Epithelial cell of prostate (primary cell): ENCODE results near the gene NIPAL4.
"Not testable (repeated sequence)": the region's sequence is repeated elsewhere in the genome, so short reads cannot be mapped to it uniquely, and the experiment has no call there.

Experiments used
- DNase-seq: peaks from one replicate; pipeline ENCODE4 v3.0.0-alpha.2; 2011; ENCODE audit warnings: low read depth, low spot score
- H3K27ac ChIP-seq: fragments of 450-650 bp; 2 replicates; pipeline ENCODE4 v1.5.1; 2017; ENCODE audit warnings: mild to moderate bottlenecking

The NIPAL4 gene

DNA sequence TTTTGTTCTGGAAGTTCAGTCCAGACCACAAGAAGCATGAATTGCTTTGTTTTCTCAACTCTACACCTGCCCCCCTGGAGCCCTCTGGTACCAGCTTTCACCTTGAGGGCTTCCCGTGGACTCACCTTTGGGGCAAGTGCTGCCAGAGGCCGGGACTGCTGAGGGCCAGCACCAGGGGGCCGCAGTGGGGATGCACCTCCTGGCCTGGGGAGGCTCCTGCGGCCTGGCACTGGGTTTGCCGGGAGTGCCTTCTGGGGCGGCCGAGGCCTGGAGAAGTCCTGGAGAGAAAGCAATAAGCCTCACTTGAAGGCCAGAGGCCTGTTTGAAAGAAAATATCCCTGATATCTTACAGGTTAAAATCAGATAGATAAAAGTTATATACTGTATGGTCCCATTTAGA, 21.7 kb downstream of the NIPAL4 start:
- no peak for DNase-seq
- H3K27ac ChIP-seq = no peak overlapping the region

DNA sequence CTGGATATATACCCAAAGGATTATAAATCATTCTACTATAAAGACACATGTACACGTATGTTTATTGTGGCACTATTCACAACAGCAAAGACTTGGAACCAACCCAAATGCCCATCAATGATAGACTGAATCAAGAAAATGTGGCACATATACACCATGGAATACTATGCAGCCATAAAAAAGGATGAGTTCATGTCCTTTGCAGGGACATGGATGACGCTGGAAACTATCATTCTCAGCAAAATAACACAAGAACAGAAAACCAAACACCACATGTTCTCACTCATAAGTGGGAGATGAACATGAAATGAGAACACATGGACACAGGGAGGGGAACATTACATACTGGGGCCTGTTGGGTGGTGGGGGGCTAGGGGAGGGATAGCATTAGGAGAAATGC, 22.7 kb downstream of the NIPAL4 start:
- DNase-seq, H3K27ac ChIP-seq: not testable (repeated sequence)

DNA sequence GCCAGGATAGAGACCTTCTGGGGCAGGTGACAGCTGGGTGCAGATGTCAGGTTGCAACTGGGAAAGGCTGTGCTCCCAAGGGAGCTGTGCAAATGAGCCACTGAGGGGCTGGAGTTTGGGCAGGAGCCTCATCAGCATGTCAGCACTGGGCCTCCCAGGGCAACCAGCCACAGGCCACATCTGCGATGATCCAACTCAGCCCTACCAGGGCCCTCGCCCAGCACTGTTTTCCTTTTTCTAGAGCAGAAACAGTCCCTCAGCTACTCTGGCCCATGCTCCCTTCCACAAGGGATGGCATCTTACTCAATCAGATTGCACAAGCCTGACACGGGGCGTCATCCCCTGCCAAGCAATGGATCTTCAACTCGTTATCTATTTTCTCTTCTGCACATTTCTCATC, 24.8 kb downstream of the NIPAL4 start:
- DNase-seq = no peak
- no peak overlapping the region for H3K27ac ChIP-seq

DNA sequence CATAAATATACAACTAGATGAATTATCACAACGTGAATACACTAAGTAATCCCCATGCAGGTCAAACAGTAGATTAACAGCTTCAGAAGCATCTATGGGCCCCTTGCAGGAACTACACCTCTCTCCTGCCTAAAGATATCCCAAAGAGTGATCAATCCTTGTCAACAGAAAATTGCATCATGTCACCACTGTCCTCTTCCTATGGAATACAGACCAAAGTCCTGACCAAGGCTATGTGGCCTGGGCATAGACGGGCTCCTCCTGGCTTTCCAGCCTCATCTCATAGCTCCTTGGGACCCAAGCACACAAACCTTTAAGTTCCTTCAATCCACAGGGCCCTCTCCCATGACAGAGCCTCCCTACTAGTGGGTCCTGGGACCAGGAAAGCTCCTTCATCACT, 25.3 kb downstream of the NIPAL4 start:
- DNase-seq = no peak
- no peak overlapping the region for H3K27ac ChIP-seq

DNA sequence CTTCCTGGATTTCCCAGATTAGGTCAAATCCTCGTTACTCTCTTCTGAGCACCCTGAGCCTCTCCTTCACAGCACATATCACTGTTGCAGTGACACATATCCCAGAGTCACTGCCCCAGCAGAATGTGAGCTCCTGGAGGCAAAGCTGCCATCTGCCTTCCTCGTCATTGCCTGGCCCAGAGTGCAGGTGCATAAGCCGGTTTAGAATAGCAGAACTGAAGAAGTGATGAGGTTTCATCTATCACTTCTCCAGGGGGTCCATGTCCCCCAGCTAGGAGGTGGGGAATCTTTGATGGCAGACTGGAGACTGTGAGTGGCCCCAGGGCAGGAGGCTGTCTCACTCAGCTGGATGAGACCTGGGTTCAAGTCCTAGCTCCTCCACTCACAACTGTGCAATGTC, 25.8 kb downstream of the NIPAL4 start:
- no peak for DNase-seq
- no peak overlapping the region for H3K27ac ChIP-seq

DNA sequence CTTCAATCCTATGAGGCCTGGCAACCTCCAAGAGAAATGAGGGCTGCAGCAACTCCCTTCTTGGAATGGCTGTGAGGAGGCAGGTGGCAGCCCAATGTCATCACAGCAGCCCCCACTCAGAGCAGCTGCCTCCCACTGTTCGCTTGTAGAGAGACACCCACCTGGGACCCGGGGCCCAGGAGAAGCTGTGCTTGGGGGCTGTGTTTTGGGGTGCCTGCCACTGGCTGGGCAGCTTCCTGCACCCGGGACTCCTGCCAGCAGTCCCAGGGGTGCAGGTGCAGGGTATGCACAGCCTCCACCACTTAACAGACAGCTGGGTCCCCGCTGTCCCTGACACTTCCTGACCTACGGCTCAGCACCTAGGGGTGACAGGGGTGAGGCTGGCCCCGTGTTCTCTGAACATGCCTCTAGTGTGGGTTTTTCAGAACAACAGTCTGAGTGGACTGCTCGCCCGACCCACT, 26.2 kb downstream of the NIPAL4 start:
- H3K27ac ChIP-seq = no peak overlapping the region
- DNase-seq = no peak

DNA sequence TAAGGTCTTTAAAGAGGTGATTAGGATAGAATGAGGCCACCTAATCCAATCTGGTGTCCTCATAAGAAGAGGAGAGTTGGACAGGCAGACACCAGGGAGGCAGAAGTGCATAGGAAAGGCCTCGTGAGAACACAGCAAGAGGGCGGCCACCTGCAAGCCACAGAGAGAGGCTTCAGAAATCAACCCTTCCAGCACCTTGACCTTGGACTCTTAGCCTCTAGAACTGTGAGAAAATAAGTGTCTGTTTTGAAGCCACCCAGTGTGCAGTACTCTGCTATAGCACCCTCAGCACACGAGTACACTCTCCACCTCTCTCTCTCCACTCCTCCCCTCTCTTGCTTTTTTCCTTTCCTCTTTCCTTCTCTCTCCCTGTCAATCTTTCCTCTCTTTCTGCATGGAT, 26.8 kb downstream of the NIPAL4 start:
- no peak for DNase-seq
- no peak overlapping the region for H3K27ac ChIP-seq

DNA sequence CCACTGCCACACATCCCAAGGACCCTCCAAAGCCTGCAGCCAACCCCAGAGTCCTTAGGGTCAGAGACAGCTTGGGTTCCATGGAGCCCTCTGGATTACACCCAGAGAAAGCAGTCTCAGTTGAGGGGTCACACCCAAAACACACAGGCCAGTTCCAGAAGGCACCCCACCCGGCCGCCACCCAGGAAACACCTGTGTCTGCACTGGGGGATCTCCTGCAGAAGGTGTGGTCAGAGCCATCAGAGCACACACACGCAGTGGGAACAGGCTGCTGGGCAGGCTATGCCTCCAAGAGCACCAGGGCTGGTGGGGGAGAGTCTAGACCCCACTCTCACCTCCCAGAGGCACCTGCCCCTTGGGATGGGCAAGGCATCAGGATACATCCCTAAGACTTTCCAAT, 27.3 kb downstream of the NIPAL4 start:
- no peak overlapping the region for H3K27ac ChIP-seq
- DNase-seq = no peak

DNA sequence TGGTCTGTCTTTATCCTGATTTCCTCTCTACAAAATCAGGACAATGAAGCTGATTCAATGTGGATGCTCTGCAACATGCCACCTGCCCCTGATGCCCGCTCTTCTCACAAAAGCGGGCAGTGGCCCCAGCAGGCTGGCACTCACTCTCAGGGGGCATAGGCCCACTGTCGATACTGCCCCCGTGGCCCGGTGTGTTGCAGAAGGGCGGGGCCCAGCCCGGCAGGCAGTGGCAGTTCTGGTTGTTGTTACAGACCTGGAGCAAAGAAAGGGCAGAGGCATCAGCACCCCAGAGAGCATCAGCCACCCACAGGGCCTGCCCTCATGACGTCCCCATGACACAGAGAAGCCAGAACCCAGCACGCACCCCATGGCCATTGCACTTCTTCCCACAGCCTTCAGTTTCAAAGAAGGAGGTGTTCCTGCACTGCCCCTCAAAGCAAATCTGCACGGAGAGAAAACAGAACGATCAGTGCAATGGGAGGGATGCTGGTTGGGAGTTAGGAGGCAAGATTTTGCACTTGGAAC, 31.5 kb downstream of the NIPAL4 start:
- no peak for DNase-seq
- H3K27ac ChIP-seq = no peak overlapping the region

DNA sequence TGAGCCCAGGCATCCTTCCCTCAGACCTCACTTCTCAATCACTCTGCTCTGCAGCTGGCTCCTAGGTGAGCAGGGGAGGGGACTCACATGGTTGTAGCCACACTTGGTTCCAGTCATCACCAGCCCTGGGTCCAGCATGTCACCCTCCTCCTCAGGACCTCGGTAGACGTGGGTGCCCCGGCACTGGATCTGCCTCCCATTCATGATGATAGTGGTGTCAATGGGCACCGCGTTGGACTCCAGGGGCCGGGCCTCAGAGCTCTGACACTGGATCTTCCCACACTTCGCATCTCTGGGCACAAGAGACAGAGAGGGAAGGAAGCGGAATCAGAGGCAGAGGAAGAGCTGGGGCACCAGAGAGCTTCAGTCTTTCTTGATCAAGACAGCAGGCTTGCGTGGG, 32.9 kb downstream of the NIPAL4 start:
- no peak overlapping the region for H3K27ac ChIP-seq
- DNase-seq = no peak

DNA sequence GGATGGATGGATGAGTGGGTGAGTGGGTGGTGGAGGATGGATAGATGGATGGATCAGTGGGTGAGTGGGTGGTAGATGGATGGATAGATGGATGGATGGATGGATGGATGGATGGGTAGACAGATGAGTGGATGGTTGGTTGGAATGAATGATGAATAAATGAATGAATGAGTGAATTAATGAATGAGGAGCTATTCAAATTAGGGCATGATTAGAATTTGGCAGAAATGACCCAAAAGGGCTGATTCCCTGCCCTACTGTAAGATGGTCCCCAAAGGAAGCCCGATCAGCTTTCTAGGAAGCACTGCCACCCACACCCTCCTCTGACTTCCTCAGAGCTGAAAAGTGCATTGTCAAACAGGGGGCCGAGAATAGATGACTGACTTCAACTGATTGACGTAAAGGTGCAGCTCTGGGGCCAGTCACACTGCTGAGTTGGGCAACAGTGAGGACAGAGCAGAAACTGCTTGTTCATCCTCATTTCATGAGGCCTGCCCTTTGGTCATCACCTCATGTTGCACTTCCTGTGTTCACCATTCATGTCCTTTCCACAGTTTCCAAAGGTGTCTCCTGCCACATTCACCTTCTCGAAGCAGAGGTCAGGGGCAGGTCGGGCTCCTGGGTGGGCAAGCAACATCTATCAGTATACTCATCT, 34.3 kb downstream of the NIPAL4 start:
- no peak overlapping the region for H3K27ac ChIP-seq
- no peak for DNase-seq

DNA sequence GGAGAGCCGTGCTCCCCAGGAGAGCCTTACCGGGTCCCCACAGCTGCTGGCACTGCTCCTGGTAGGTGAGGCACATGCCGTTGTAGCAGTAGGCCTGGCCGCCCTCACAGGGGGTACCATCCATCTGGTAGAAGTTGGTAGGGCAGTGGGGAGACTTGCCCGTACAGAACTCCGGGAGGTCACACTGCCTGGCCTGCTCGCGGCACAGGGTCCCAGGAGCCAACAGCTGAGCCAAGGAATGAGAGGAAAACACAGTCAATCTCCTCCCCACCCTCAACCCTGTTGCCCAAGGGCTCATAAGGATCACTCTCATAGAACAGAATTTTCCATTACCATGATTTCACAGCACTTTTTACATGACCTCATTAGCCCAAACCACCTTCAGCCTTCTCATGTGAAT, 36.9 kb downstream of the NIPAL4 start:
- DNase-seq = no peak
- H3K27ac ChIP-seq = no peak overlapping the region

DNA sequence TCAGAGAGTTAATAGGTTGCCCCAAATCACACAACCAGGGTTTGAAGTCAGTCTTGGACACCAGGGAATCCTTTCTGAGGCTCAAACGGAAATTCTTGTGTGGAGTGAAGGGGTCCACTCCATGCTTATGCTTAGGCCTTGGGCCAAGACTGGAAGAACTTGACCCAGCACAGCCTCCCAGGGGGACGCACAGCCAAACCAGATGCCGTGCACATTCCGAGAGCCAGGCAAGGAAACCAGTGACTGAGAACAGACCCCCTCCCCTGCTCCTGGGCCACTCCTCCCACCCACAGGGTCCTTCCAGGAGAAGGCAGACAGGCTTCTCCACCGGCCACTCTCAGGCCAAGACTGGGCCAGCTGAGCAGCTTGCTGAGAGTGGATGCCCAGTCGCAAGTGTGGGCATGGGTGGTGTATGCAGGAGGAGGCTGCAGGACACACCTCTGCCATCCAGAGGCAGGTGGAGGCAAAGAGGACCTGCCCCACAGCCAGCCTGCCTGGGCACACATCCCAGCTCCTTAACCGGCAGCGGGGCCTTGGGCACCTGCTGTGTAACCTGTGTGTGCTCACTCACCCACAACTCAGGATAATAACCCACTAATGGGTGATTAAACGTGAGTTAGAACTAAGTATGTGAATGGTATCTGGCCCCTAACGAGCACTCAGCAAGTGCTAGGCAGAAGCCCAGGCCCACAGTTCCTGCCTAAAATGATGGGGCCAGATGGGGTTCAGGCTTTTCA, 38.0 kb downstream of the NIPAL4 start:
- no peak overlapping the region for H3K27ac ChIP-seq
- no peak for DNase-seq

DNA sequence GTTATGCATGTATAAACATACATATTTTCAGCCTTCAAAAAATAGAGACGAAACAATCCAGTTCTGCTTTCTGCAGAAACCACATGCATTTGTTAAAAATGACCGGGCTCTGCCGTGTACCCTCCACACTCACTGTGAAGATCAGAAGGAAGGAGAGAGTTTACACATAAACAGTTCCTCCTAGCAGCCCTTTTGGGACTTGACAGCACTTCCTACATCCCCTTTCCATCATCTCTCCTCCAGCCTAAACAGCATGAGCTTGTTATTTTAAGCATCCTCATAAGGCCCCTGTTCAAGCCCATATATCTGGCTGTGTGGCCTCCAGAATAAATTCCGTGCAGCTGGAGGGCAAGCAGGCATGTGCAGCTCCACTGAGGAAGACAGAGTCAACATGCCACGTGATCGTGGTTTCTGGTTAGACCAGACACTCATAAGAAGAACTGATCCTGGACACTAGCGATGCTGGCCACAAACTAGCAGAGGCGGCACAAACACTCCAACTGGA, 42.2 kb downstream of the NIPAL4 start:
- H3K27ac ChIP-seq = no peak overlapping the region
- DNase-seq = no peak

DNA sequence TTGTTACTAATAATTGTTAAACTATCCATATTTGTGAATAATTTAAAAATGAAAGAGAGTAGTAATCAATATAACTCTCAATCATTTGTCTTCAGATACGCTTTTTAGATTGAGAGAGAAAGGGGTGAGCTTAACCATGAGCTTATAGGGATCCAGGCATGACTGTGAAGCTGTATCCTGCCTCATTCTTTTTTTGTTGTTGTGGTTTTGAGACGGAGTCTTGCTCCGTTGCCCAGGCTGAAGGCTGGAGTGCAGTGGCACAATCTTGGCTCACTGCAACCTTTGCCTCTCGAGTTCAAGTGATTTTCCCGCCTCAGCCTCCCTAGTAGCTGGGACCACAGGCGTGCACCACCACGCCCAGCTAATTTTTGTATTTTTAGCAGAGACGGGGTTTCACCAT, 44.0 kb downstream of the NIPAL4 start:
- no peak overlapping the region for H3K27ac ChIP-seq

DNA sequence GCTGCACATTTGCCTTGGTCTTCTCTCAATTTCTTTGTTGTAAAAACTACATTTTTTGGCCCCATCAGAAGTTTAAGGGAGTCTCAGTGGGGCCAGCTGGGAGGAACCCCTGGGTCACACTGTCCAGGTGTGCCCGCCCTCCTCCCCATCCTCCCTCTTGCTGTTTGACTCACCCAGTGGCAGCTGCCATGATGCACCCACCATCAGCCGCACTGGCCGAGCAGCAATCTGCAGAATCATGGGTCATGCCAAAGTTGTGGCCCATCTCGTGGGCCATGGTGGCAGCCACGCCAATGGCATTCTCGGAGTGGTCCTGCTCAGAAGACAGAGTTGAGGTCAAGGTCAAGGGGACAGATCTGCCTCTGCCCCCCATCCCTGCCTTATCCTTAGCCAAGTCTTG, 45.5 kb downstream of the NIPAL4 start:
- H3K27ac ChIP-seq = no peak overlapping the region
- DNase-seq = no peak

More for the DNA sequence above, 44.0 kb downstream of the NIPAL4 start:
- no peak for DNase-seq

DNA sequence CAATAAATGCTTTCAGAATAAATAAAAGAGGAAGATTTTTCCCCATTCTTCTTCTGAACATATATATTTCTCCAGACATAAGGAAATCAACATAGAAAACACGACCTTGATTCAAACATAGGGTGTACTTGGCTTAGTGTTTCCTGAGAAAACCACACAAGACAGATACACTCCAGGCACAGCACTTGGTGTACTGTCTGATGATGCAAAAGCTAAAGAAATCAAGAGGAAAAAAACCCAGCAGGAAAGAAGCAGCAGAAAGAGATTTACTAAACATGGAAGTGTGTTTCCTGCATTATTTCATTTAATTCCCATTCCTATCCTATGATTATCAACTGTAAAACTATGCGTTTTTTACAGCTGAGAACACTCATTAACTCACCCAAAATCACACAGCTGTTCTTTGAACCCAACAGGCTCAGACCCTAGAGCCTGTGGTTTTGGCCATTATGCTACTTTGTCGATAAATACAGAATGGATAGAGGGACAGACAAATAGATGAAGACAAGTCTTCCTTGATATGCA, 46.1 kb downstream of the NIPAL4 start:
- DNase-seq = no peak
- no peak overlapping the region for H3K27ac ChIP-seq

DNA sequence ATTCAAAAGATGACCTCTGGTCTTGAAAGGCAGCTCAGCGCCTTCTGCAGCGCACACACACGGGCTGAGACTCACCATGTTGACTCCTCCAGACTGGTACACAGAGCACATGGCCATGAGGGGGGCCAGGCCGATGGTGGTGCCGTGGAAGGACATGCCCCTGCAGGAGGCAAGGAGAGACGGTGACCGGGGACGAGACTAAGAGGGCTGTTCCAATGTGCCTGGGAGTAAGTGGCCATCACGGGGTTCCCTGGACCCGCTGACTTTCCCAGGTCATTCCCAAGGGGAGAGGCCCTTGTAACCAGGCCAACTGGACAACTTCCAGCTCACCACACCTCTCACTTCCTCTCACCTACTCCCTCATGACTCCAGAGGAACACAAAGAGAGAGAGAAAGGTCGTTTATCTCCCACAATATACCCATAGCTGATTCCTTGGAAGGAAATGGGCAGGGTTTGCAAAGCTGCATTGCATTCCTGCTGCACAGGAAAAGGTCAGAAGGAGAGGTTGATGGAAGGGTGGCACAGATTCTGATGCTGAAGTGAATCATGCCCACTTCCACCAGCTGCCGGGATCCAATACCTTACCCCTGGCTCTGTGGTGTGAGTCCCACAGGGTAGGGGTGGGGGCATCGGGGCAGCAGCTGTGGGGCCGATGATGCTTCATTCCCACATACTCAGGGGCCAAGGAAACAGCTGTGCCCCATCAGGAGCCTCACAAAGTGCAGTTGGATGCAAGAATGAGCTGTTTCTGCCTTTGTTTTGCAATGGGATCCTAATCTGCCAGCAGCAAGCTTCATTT, 47.2 kb downstream of the NIPAL4 start:
- DNase-seq = no peak
- no peak overlapping the region for H3K27ac ChIP-seq

DNA sequence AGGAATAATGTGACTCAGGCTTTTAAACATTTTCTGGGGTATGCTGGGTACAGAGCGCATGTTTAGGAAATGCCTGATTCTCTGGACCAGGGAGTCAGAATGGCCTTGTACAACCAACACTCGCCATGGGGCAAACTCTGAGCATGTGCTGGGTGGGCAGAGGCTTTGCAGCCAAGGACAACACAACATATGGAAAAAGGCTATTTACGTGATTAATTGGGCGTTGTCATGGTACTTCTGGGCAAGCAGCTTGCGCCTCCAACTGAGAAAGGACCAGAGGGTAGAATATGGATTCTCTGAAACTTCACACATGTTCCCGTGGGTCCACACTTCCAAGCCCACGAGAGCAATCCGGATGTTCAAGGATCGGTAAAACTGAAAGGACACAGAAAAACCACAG, 49.1 kb downstream of the NIPAL4 start:
- no peak overlapping the region for H3K27ac ChIP-seq
- no peak for DNase-seq

DNA sequence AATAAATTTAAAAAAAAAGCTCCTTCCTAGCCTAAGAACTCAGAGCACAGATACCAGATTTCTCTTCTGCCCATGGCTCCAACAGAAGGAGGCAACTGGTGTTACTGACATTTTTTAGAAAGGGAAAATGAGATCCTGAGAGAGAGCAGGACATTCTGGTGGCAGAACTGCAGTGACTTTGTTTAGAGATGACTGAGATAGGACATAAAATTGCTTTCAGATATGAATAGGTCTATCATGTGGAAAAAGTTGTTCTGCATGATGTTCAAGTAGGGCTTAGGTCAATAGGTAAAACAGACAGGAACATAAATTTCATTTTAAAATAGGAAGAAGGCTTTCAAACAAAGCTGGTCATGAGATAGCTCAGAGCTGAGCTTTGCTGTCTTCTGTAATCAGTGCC, 49.6 kb downstream of the NIPAL4 start:
- no peak for DNase-seq
- H3K27ac ChIP-seq = no peak overlapping the region

DNA sequence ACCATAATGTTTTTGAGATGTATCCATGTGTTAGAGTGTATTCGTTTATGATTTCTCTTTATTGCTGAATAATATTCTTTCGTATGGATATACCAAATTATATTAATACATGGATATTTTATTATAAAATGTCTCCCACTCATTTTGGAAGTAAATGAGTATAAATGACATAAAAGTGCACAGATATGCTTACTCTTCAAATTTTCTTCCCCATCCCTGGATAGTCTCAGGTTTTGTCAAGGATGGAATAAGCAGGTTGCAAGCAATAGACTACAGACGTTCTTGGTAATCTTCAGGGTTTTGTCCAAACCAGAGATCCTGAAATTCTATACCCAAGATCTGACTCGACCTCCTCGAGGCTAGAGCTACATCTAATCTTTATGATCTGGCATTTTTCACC, 50.7 kb downstream of the NIPAL4 start:
- DNase-seq = no peak
- no peak overlapping the region for H3K27ac ChIP-seq
